ENCODE measurements around the gene TEK. TPM values are rescaled to one million over a fixed set of nuclear protein-coding genes. Genes with fewer than 3 reads are reported as not detected.

Gene TEK
- total and polyA plus RNA-seq, 9 of the 15 experiments (the other 6 are each of a cell fraction or from before 2014, with no cell fraction given): 0.03 to 0.13 (median 0.06) TPM

DNA sequence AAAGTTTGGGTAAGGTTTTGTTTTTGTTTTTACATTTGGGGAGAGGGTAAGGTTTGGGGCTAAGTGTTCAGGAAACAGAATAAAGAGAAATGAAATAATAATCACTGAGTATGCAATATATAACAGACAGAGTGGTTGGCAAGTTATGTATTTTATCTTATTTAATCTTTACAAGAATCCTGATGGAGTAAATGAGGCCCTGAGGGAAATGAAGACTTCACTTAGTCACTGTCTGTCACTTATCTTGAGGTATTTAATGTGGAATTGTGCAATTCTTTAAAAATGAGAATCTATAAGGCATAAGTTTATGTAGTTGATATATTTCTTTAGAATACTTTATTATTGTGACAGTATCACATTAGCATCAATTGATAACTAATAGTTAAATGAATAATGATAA is 48.1 kb downstream of the TEK start:
- in situ Hi-C loops (cut with MboI): no loop called here
- intact Hi-C loops (cut with micrococcal nuclease): no loop called here

More for the DNA sequence above, 48.1 kb downstream of the TEK start:
- Histone ChIP-seq H3K27ac (ENCODE audit: extremely low read depth, low read depth, low read length) (no peak overlapping the region), H3K36me3 (ENCODE audit: control insufficient read depth, insufficient read depth, low read length) (no peaks in the 10 kb centered on the region), H3K9me3 (replicated peaks; ENCODE audit: control insufficient read depth, insufficient read depth, low read depth, low read length) (no peaks in the 10 kb centered on the region), H3K9me1 (ENCODE audit: control insufficient read depth, insufficient read depth, low read length) (no peaks in the 10 kb centered on the region), H2AFZ (ENCODE audit: low read depth, low read length) (no peak overlapping the region), H4K20me1 (replicated peaks; ENCODE audit: control insufficient read depth, insufficient read depth, low read length) (no peaks in the 10 kb centered on the region), H3K79me2 (ENCODE audit: control insufficient read depth, insufficient read depth, low read length) (no peaks in the 10 kb centered on the region), H3K9ac (ENCODE audit: insufficient read depth in 1 of 2, low read depth in 2 of 2, low read length in 2 of 2) (no peak overlapping the region), H3K4me2 (ENCODE audit: insufficient read depth, low read length) (no peak overlapping the region), H3K4me3 (no peak overlapping the region), H3K27me3 (ENCODE audit: control insufficient read depth in 2 of 2, insufficient read depth in 2 of 2, low read length in 2 of 2) (no peaks in the 10 kb centered on the region), H3K4me1 (replicated peaks in 1 of 2; ENCODE audit: control insufficient read depth in 2 of 2, insufficient read depth in 2 of 2, low read length in 2 of 2) (no peaks in the 10 kb centered on the region)
- TF ChIP-seq ZKSCAN1 (IDR thresholded peaks at IDR 0.05; ENCODE audit: low read depth, low read length) (no peak), MEF2D (tag; conservative IDR thresholded peaks at IDR 0.05; ENCODE audit: low read depth) (no peak), SREBF1 (IDR thresholded peaks at IDR 0.05; ENCODE audit: borderline replicate concordance, low read depth, low read length) (no peak), ZFP91 (CRISPR knock-in tag; IDR thresholded peaks at IDR 0.05) (no peak), TOE1 (IDR thresholded peaks at IDR 0.05; ENCODE audit: borderline replicate concordance) (no peak), TOE1 (CRISPR knock-in tag; IDR thresholded peaks at IDR 0.05; ENCODE audit: borderline replicate concordance, low read depth) (no peak), ZBTB1 (CRISPR knock-in tag; IDR thresholded peaks at IDR 0.05; ENCODE audit: borderline replicate concordance, low read depth) (no peak), ATF6 (CRISPR knock-in tag; IDR thresholded peaks at IDR 0.05) (no peak), CSDE1 (IDR thresholded peaks at IDR 0.05) (no peak), RBM15 (IDR thresholded peaks at IDR 0.05; ENCODE audit: insufficient read depth, low read length) (no peak), ZNF699 (CRISPR knock-in tag; IDR thresholded peaks at IDR 0.05; ENCODE audit: insufficient replicate concordance) (no peak), SREBF2 (CRISPR knock-in tag; IDR thresholded peaks at IDR 0.05) (no peak), ZNF764 (CRISPR knock-in tag; IDR thresholded peaks at IDR 0.05; ENCODE audit: low read depth) (no peak), MYBL2 (IDR thresholded peaks at IDR 0.05; ENCODE audit: low read depth) (no peak), MYBL2 (CRISPR knock-in tag; IDR thresholded peaks at IDR 0.05; ENCODE audit: borderline replicate concordance) (no peak), MIER1 (IDR thresholded peaks at IDR 0.05; ENCODE audit: low read depth) (no peak), ZFP36 (IDR thresholded peaks at IDR 0.05; ENCODE audit: low read depth, low read length, partially characterized antibody) (no peak), KAT7 (CRISPR knock-in tag; IDR thresholded peaks at IDR 0.05; ENCODE audit: borderline replicate concordance) (no peak), ESRRA (IDR thresholded peaks at IDR 0.05; ENCODE audit: borderline replicate concordance, low read depth) (no peak), ELF2 (CRISPR knock-in tag; IDR thresholded peaks at IDR 0.05) (no peak)
- ATAC-seq (no peak), FAIRE-seq (no peak), DNase-seq (ENCODE audit: extremely low read depth in 1 of 4, low spot score in 3 of 4) (no peak)
- BruUV-seq (replicated peaks): no TSS peak
- ChIA-PET CTCF (ENCODE audit: low intra/inter-chr PET ratio) (no interaction called here), POLR2A (no interaction called here)
